ENCODE results near the gene NPBWR2.

DNA sequence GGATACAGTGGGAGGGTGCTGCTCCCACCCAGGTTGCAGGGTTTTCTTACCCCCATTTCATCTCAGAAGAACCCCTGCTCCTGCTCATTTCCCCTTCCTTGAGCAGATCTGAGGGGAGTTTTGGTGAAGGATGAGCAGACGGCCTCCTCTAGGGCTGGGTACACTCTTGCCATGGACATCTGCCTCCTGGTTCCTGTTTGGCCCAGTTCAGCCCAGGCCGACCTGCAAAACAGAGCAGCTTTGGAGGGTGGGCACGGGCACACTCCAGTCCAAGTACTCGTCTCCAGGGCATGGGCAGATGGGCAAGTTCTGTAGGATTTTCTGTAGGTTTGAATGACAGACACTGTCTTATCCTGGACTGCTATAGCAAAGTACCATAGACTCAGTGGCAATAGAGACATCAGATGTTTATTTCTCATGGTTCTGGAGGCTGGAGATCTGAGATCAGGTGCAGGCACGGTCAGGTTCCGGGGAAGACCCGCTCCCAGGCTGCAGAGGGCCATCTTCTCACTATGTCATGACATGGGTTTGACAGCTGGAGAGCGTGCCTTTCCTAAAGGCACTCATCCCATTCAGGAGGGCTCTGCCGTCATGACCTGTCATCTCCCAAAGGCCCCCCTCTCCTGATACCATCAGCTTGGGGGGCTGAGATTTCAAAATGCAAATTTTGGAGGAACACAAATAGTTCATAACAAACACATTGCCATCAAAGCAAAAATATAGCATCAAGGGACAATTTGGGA lies 6.2 kb downstream of the NPBWR2 start:
- TF ChIP-seq, protein P1, sequence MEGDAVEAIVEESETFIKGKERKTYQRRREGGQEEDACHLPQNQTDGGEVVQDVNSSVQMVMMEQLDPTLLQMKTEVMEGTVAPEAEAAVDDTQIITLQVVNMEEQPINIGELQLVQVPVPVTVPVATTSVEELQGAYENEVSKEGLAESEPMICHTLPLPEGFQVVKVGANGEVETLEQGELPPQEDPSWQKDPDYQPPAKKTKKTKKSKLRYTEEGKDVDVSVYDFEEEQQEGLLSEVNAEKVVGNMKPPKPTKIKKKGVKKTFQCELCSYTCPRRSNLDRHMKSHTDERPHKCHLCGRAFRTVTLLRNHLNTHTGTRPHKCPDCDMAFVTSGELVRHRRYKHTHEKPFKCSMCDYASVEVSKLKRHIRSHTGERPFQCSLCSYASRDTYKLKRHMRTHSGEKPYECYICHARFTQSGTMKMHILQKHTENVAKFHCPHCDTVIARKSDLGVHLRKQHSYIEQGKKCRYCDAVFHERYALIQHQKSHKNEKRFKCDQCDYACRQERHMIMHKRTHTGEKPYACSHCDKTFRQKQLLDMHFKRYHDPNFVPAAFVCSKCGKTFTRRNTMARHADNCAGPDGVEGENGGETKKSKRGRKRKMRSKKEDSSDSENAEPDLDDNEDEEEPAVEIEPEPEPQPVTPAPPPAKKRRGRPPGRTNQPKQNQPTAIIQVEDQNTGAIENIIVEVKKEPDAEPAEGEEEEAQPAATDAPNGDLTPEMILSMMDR (IDR thresholded peaks at IDR 0.05) = no peak
- TF ChIP-seq POLR2A (IDR thresholded peaks at IDR 0.05) (no peak), EP300 (IDR thresholded peaks at IDR 0.05) (no peak)
